Endothelial cell of umbilical vein (primary cell): ENCODE results near the gene MAP1LC3B2. TPM values are rescaled to one million over a fixed set of nuclear protein-coding genes. Genes with fewer than 3 reads are reported as not detected.

Source experiments
- BruUV-seq: library from RNA; stranded (reverse); fragments of 400-500 nt; replicated peaks from 2 replicates; lab custom pipeline; 2021; lab: Mats Ljungman, UMichigan
- CTCF ChIA-PET: fragments of 300-600, 350-600 bp; sonication (Branson Sonifier 250); formaldehyde crosslinking; loops from one replicate; lab custom pipeline; 2021; ENCODE audit warnings: antibody characterized with exemption, inconsistent platforms; lab: Charles Lee
- POLR2A ChIA-PET: fragments of 300-600, 350-600 bp; sonication (Branson Sonifier 250); formaldehyde crosslinking; loops from one replicate; lab custom pipeline; 2021; ENCODE audit warnings: antibody characterized with exemption, inconsistent platforms; lab: Charles Lee
- DNase-seq: peaks from one replicate; pipeline ENCODE4 v3.0.0-alpha.2; 2011; ENCODE audit warnings: low read depth, low spot score
- FAIRE-seq: peaks from 2 replicates; lab custom pipeline; 2011; peaks lifted over from hg19 to GRCh38; lab: Jason Lieb, UNC
- H2AFZ ChIP-seq: 2 replicates; pipeline ENCODE4 v1.6.0; 2012; ENCODE audit warnings: low read depth, low read length, control low read depth, inconsistent platforms
- H3K27ac ChIP-seq: 2 replicates; pipeline ENCODE4 v1.5.1; 2011; ENCODE audit warnings: low read depth, mild to moderate bottlenecking, control low read depth, low read length, moderate library complexity; ENCODE audit not compliant: insufficient read depth
- H3K27me3 ChIP-seq, 2 experiments: 2 replicates each; pipeline versions ENCODE4 v1.6.0 to v1.6.1; 2011; ENCODE audit warnings: low read length in 2 of 2, mixed read lengths in 1 of 2; ENCODE audit not compliant: control insufficient read depth in 2 of 2, insufficient read depth in 2 of 2
- H3K36me3 ChIP-seq, 2 experiments: 2 replicates in 1 of 2; 3 replicates in 1 of 2; pipeline ENCODE4 v1.5.1; 2011; ENCODE audit warnings: low read length in 2 of 2, mild to moderate bottlenecking in 1 of 2, moderate library complexity in 1 of 2; ENCODE audit not compliant: control insufficient read depth in 2 of 2, insufficient read depth in 2 of 2; ENCODE audit errors: extremely low read depth in 1 of 2
- H3K4me1 ChIP-seq: 3 replicates; pipeline ENCODE4 v1.5.1; 2011; ENCODE audit warnings: mild to moderate bottlenecking, low read length; ENCODE audit not compliant: control insufficient read depth, insufficient read depth; ENCODE audit errors: extremely low read depth
- H3K4me2 ChIP-seq: 2 replicates; pipeline ENCODE4 v1.6.1; 2011; ENCODE audit warnings: low read length, control low read depth, mixed read lengths; ENCODE audit not compliant: insufficient read depth
- H3K4me3 ChIP-seq, 3 experiments: fragments of 200-600 bp in 1 of 3; sonication (generic), shearing (Covaris generic) in 1 of 3; replicated peaks in 1 of 3; 2 replicates each; pipeline ENCODE4 v1.5.1; 2011 to 2016; ENCODE audit warnings: control low read depth in 3 of 3, low read length in 3 of 3, mild to moderate bottlenecking in 2 of 3, inconsistent platforms in 1 of 3, low read depth in 1 of 3, moderate library complexity in 1 of 3; ENCODE audit not compliant: insufficient read depth in 1 of 3
- H3K79me2 ChIP-seq: 2 replicates; pipeline ENCODE4 v1.6.0; 2012; ENCODE audit warnings: low read length, inconsistent platforms; ENCODE audit not compliant: control insufficient read depth, insufficient read depth
- H3K9ac ChIP-seq: replicated peaks from 2 replicates; pipeline ENCODE3; 2011; ENCODE audit warnings: low read length, control low read depth; ENCODE audit not compliant: insufficient read depth; ENCODE audit errors: extremely low read depth
- H3K9me1 ChIP-seq: replicated peaks from 3 replicates; pipeline ENCODE4 v1.6.0; 2011; ENCODE audit warnings: mild to moderate bottlenecking, low read length; ENCODE audit not compliant: control insufficient read depth, insufficient read depth; ENCODE audit errors: extremely low read depth
- H3K9me3 ChIP-seq: replicated peaks from 2 replicates; pipeline ENCODE4 v1.5.1; 2012; ENCODE audit warnings: low read length, inconsistent platforms; ENCODE audit not compliant: control insufficient read depth, insufficient read depth
- H4K20me1 ChIP-seq: replicated peaks from 2 replicates; pipeline ENCODE3; 2011; ENCODE audit warnings: mild to moderate bottlenecking, low read length; ENCODE audit not compliant: control insufficient read depth, insufficient read depth; ENCODE audit errors: extremely low read depth
- EZH2 ChIP-seq: IDR thresholded peaks from 2 replicates; pipeline ENCODE4 v1.6.1; 2012; ENCODE audit warnings: borderline replicate concordance, low read depth, mild to moderate bottlenecking, moderate library complexity, low read length, inconsistent platforms; ENCODE audit not compliant: severe bottlenecking
- GATA2 ChIP-seq: IDR thresholded peaks from 2 replicates; pipeline ENCODE4 v1.7.0; 2011; ENCODE audit warnings: low read depth, mild to moderate bottlenecking, moderate library complexity, mixed read lengths, low read length; ENCODE audit not compliant: insufficient read length, insufficient read depth
- JUN ChIP-seq: IDR thresholded peaks from 2 replicates; pipeline ENCODE4 v1.6.1; 2011; ENCODE audit warnings: borderline replicate concordance, low read depth; ENCODE audit not compliant: insufficient read length, insufficient read depth
- MYC ChIP-seq: IDR thresholded peaks from one replicate; pipeline ENCODE4 v1.6.1; 2011; ENCODE audit warnings: mild to moderate bottlenecking, low read depth, low read length
- POLR2AphosphoS5 ChIP-seq: IDR thresholded peaks from 2 replicates; pipeline ENCODE4 v1.6.1; 2012; ENCODE audit warnings: low read depth, mild to moderate bottlenecking, control low read depth, low read length, moderate library complexity; ENCODE audit not compliant: insufficient read depth
- dilution Hi-C: fragments of 300-500 bp; cut with MboI; formaldehyde crosslinking; loops from one replicate; pipeline ENCODE4 v1.15.0; 2019; ENCODE audit warnings: low sequenced_read_pairs; ENCODE audit not compliant: extremely low pct_ligation_motif_present
- intact Hi-C: fragments of 100-400 bp; cut with micrococcal nuclease; formaldehyde crosslinking; loops from one replicate; pipeline ENCODE4 v1.10.0; 2022
- polyA plus RNA-seq, 4 experiments: library from polyadenylated mRNA; depleted of rRNA in 3 of 4; stranded (reverse) in 3 of 4; unstranded in 1 of 4; fragments of >200 nt; gene quantifications; 2 replicates each; pipeline versions ENCODE4 v1.2.1 to v1.2.3, GENCODE V29; 2011 to 2012; ENCODE audit warnings: missing spikeins in 1 of 4
- total RNA-seq: library from RNA; stranded (reverse); gene quantifications from 2 replicates; pipeline ENCODE4 v1.2.3, GENCODE V29; 2021
- TF ChIP-seq, protein P1 (sequence below): IDR thresholded peaks from 2 replicates; pipeline ENCODE4 v1.6.1; 2011; ENCODE audit not compliant: insufficient read depth, insufficient read length
- TF ChIP-seq, protein P2 (sequence below), 2 donors: IDR thresholded peaks; 1 replicate in 1 of 2; 2 replicates in 1 of 2; pipeline ENCODE4 v1.5.1; 2011; ENCODE audit warnings: low read length in 2 of 2, mild to moderate bottlenecking in 2 of 2, moderate library complexity in 2 of 2, control low read depth in 1 of 2, inconsistent platforms in 1 of 2, low read depth in 1 of 2; ENCODE audit not compliant: insufficient read depth in 1 of 2; ENCODE audit errors: extremely low read depth in 1 of 2

MAP1LC3B2 gene
- total and polyA plus RNA-seq, 2 donors (not counting 3 experiments of a cell fraction or from before 2014, with no cell fraction given) = 0.32 to 4.1 TPM

DNA sequence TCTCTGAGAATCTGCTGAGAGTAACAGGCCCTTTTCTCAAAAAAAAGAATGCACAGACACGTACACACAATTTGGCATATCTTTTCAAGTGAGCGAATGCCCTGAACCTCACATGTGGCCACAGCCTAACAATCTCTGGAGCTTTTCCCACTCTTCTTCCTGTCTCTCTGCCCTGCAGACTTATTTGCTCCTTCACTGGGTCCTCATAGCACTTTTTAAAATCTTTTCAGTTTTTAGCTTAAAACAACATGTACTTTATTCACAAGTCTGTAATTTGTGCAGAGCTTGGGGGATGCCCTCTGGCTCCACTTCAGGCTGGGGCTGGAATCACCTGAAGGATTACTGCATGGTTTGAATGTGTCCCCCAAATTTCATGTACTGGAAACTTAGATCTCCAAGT, 9.0 kb downstream of the MAP1LC3B2 start:
- Histone ChIP-seq H3K9me3 (no peaks in the 10 kb centered on the region), H3K9me1 (no peaks in the 10 kb centered on the region), H3K79me2 (no peaks in the 10 kb centered on the region), H3K9ac (no peak overlapping the region), H3K4me1 (no peaks in the 10 kb centered on the region), H2AFZ (no peak overlapping the region), H3K27me3 (peaks cover 0 to 3% of the 10 kb centered on the region in 2 experiments), H3K27ac (no peak overlapping the region), H3K4me2 (no peak overlapping the region), H3K4me3 (no peak overlapping the region), H3K36me3 (no peaks in the 10 kb centered on the region), H4K20me1 (no peaks in the 10 kb centered on the region)
- BruUV-seq = no TSS peak
- TF ChIP-seq POLR2AphosphoS5 = no peak
- TF ChIP-seq, protein P1, sequence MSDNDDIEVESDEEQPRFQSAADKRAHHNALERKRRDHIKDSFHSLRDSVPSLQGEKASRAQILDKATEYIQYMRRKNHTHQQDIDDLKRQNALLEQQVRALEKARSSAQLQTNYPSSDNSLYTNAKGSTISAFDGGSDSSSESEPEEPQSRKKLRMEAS = no peak
- no peak for TF ChIP-seq EZH2
- TF ChIP-seq JUN = no peak
- TF ChIP-seq GATA2 = no peak
- TF ChIP-seq, protein P2, sequence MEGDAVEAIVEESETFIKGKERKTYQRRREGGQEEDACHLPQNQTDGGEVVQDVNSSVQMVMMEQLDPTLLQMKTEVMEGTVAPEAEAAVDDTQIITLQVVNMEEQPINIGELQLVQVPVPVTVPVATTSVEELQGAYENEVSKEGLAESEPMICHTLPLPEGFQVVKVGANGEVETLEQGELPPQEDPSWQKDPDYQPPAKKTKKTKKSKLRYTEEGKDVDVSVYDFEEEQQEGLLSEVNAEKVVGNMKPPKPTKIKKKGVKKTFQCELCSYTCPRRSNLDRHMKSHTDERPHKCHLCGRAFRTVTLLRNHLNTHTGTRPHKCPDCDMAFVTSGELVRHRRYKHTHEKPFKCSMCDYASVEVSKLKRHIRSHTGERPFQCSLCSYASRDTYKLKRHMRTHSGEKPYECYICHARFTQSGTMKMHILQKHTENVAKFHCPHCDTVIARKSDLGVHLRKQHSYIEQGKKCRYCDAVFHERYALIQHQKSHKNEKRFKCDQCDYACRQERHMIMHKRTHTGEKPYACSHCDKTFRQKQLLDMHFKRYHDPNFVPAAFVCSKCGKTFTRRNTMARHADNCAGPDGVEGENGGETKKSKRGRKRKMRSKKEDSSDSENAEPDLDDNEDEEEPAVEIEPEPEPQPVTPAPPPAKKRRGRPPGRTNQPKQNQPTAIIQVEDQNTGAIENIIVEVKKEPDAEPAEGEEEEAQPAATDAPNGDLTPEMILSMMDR (IDR thresholded peaks at IDR 0.05; ENCODE audit: extremely low read depth in 1 of 2, insufficient read depth in 1 of 2, low read depth in 1 of 2, low read length in 2 of 2) = no peak
- TF ChIP-seq MYC = no peak
- FAIRE-seq (no peak), DNase-seq (no peak)
- CTCF ChIA-PET = interaction anchor here (1.2 to 2.2 kb wide), 2 partner anchors 9 to 10 kb away, joined by 4 to 9 read pairs; partner anchors contain the start of gene MAP1LC3B2
- POLR2A ChIA-PET = no interaction called here
- dilution Hi-C loops = no loop called here
- intact Hi-C loops = no loop called here
